Gastrocnemius medialis (tissue), 4 donors: ENCODE results near the gene FOLR3. TPM values are rescaled to one million over a fixed set of nuclear protein-coding genes. Genes with fewer than 3 reads are reported as not detected.
"Not testable (repeated sequence)": the region's sequence is repeated elsewhere in the genome, so short reads cannot be mapped to it uniquely, and the experiment has no call there.

Experiments
- ATAC-seq, 2 donors: fragments of 150-250 bp; one replicate each; pipeline ENCODE4 v1.9.1; 2016
- DNase-seq, 2 donors: peaks; one replicate each; pipeline ENCODE4 v3.0.0-alpha.2; 2019
- H3K27ac ChIP-seq, 4 donors: fragments of 200-600 bp; sonication (generic); 1 replicate in 1 of 4; 2 replicates in 3 of 4; pipeline ENCODE4 v1.5.1; 2016 to 2018; ENCODE audit warnings: mild to moderate bottlenecking in 2 of 4, moderate library complexity in 1 of 4
- H3K27me3 ChIP-seq, 3 donors: fragments of 200-600 bp; sonication (generic) in 2 of 3; 1 replicate in 1 of 3; 2 replicates in 2 of 3; pipeline versions ENCODE4 v1.5.1 to v1.6.0; 2016 to 2019; ENCODE audit warnings: mild to moderate bottlenecking in 1 of 3, moderate library complexity in 1 of 3
- H3K36me3 ChIP-seq, 2 donors: fragments of 200-600 bp; sonication (generic) in 1 of 2; one replicate each; pipeline ENCODE4 v1.5.1; 2017 to 2018
- H3K4me1 ChIP-seq, 2 donors: fragments of 200-600 bp; sonication (generic) in 1 of 2; one replicate each; pipeline ENCODE4 v1.5.1; 2016 to 2017; ENCODE audit warnings: mild to moderate bottlenecking in 2 of 2
- H3K4me3 ChIP-seq, 4 donors: fragments of 200-600 bp; sonication (generic) in 3 of 4; 1 replicate in 1 of 4; 2 replicates in 3 of 4; pipeline ENCODE4 v1.5.1; 2016 to 2019; ENCODE audit warnings: mild to moderate bottlenecking in 2 of 4
- H3K9me3 ChIP-seq, 3 donors: fragments of 200-600 bp; sonication (generic) in 2 of 3; 1 replicate in 1 of 3; 2 replicates in 2 of 3; pipeline ENCODE4 v1.5.1; 2016 to 2019
- CTCF ChIP-seq, 5 experiments: fragments of 450-650 bp in 3 of 5; fragments of 200-600 bp in 2 of 5; sonication (generic) in 2 of 5; IDR thresholded peaks in 4 of 5; conservative IDR thresholded peaks in 1 of 5; 1 replicate in 4 of 5; 2 replicates in 1 of 5; pipeline ENCODE4 v1.5.1; 2016 to 2019; ENCODE audit warnings: antibody characterized with exemption in 5 of 5, mild to moderate bottlenecking in 3 of 5, moderate library complexity in 3 of 5
- POLR2A ChIP-seq, 2 donors: fragments of 450-650 bp; IDR thresholded peaks; one replicate each; pipeline ENCODE4 v1.6.1; 2017; ENCODE audit warnings: antibody characterized with exemption in 2 of 2, mild to moderate bottlenecking in 2 of 2, moderate library complexity in 2 of 2
- in situ Hi-C, 4 donors: fragments of 200-750 bp; cut with MboI; loops; one replicate each; pipeline versions ENCODE4 v1.15.0 to v1.8.0; 2017; ENCODE audit warnings: low sequenced_read_pairs in 4 of 4
- intact Hi-C: fragments of 100-400 bp; cut with DNase I; formaldehyde crosslinking; loops from one replicate; pipeline ENCODE4 v1.15.1; 2023; ENCODE audit warnings: low total_unique reads
- total RNA-seq, 4 donors: library from RNA; depleted of rRNA; stranded (reverse); fragments of >200 nt; gene quantifications; one replicate each; pipeline versions ENCODE4 v1.1.0 to v1.2.3, GENCODE V29; 2016

The FOLR3 gene
- total RNA-seq, 4 donors from 2014 or later: 1.1 TPM; not detected in 3

- no peak for DNase-seq
- Histone ChIP-seq H3K27ac (no peak overlapping the region), H3K27me3 (no peaks in the 10 kb centered on the region), H3K9me3 (no peaks in the 10 kb centered on the region), H3K4me1 (no peaks in the 10 kb centered on the region), H3K36me3 (no peaks in the 10 kb centered on the region), H3K4me3 (no peak overlapping the region)
- ATAC-seq: no peak
- in situ Hi-C loops (no loop called here), intact Hi-C loops (no loop called here)
- no peak for TF ChIP-seq CTCF (IDR thresholded peaks at IDR 0.05 in 4 of 5, conservative IDR thresholded peaks at IDR 0.05 in 1 of 5)
- no peak for TF ChIP-seq POLR2A (IDR thresholded peaks at IDR 0.05)
Observed at GRCh38 chr11:72179804-72180396, 44.4 kb downstream of the FOLR3 start.

GRCh38 chr11:72180892-72181552, 45.5 kb downstream of the FOLR3 start:
- H3K9me3 ChIP-seq, in situ Hi-C loops, H3K36me3 ChIP-seq, H3K27ac ChIP-seq, ATAC-seq, intact Hi-C loops, H3K4me1 ChIP-seq, DNase-seq, H3K27me3 ChIP-seq, H3K4me3 ChIP-seq: not testable (repeated sequence)

GRCh38 chr11:72181553-72181958, 46.0 kb downstream of the FOLR3 start:
- H3K27me3 ChIP-seq, ATAC-seq, H3K36me3 ChIP-seq, DNase-seq, intact Hi-C loops, H3K4me3 ChIP-seq, in situ Hi-C loops, H3K27ac ChIP-seq, H3K9me3 ChIP-seq, H3K4me1 ChIP-seq: not testable (repeated sequence)

GRCh38 chr11:72188267-72188666, 52.7 kb downstream of the FOLR3 start:
- in situ Hi-C loops: no loop called here
- Histone ChIP-seq H3K4me3 (no peak overlapping the region), H3K4me1 (no peaks in the 10 kb centered on the region), H3K9me3 (no peaks in the 10 kb centered on the region), H3K36me3 (no peaks in the 10 kb centered on the region), H3K27me3 (no peaks in the 10 kb centered on the region), H3K27ac (no peak overlapping the region)
- TF ChIP-seq POLR2A (IDR thresholded peaks at IDR 0.05) (no peak), CTCF (IDR thresholded peaks at IDR 0.05 in 4 of 5, conservative IDR thresholded peaks at IDR 0.05 in 1 of 5) (no peak)
- intact Hi-C loops: no loop called here
- ATAC-seq: no peak
- no peak for DNase-seq

Other genes with a start within 250 kb of the FOLR3 start
- 10 to 100 TPM in 1 of 4 donors, 1 to 10 TPM in 2, under 1 TPM in 1; 0.75 to 15.9 (median 2.2) TPM for gene XNDC1N, start 207.1 kb upstream of the FOLR3 start, total RNA-seq
- gene RNF121, start 206.7 kb upstream of the FOLR3 start, total RNA-seq: 10 to 100 TPM; 25.0 to 35.5 (median 26.7) TPM
- 1 to 10 TPM in 3 of 4 donors, under 1 TPM in 1; 0.91 to 3.0 (median 2.5) TPM for gene IL18BP, start 136.8 kb upstream of the FOLR3 start, total RNA-seq
- gene NUMA1, start 55.2 kb upstream of the FOLR3 start, total RNA-seq: 100 to 1,000 TPM; 163 to 272 (median 202) TPM
- gene LRRC51, start 54.9 kb upstream of the FOLR3 start, total RNA-seq: 1 to 10 TPM; 3.6 to 9.5 (median 5.3) TPM
- 100 to 1,000 TPM in 2 of 4 donors, 10 to 100 TPM in 2; 75.0 to 146 (median 104) TPM for gene LAMTOR1, start 32.4 kb upstream of the FOLR3 start, total RNA-seq
- not detected for gene TOMT, start 29.8 kb upstream of the FOLR3 start, total RNA-seq
- 10 to 100 TPM; 21.2 to 39.3 (median 32.4) TPM for gene ANAPC15, start 23.0 kb upstream of the FOLR3 start, total RNA-seq
- not detected for gene FOLR1, start 56.4 kb downstream of the FOLR3 start, total RNA-seq
- 10 to 100 TPM in 3 of 4 donors, 1 to 10 TPM in 1; 7.5 to 14.6 (median 13.0) TPM for gene FOLR2, start 81.1 kb downstream of the FOLR3 start, total RNA-seq
- 100 to 1,000 TPM in 3 of 4 donors, 10 to 100 TPM in 1; 75.6 to 112 (median 107) TPM for gene INPPL1, start 89.0 kb downstream of the FOLR3 start, total RNA-seq
- not detected for gene PHOX2A, start 108.5 kb downstream of the FOLR3 start, total RNA-seq